ENCODE measurements around the gene CKS2.
"Not testable (repeated sequence)": the region's sequence is repeated elsewhere in the genome, so short reads cannot be mapped to it uniquely, and the experiment has no call there.

The CKS2 gene

GRCh38 chr9:89310475-89311345 lies at the start of gene CKS2:
Gene CKS2, plus strand, starts transcription at chr9:89311195. Its CDS starts 98 bp downstream, at chr9:89311293.
- peak; percentile 100 for DNase-seq (ENCODE audit: low read depth)

GRCh38 chr9:89273528-89274279 lies 37.3 kb upstream of the CKS2 start:
- DNase-seq (ENCODE audit: low read depth), result no peak

- DNase-seq (ENCODE audit: low read depth), result peak; percentile 58
Observed at GRCh38 chr9:89274838-89275237, 36.2 kb upstream of the CKS2 start.

- not testable (repeated sequence) for DNase-seq (ENCODE audit: low read depth)
Observed at GRCh38 chr9:89276040-89276439, 35.0 kb upstream of the CKS2 start.

GRCh38 chr9:89277043-89277442 lies 34.0 kb upstream of the CKS2 start:
- DNase-seq (ENCODE audit: low read depth), result no peak

GRCh38 chr9:89277454-89277853 lies 33.5 kb upstream of the CKS2 start:
- no peak for DNase-seq (ENCODE audit: low read depth)

- DNase-seq (ENCODE audit: low read depth), result no peak
Observed at GRCh38 chr9:89278551-89278950, 32.4 kb upstream of the CKS2 start.

GRCh38 chr9:89278997-89279739 lies 31.8 kb upstream of the CKS2 start:
- DNase-seq (ENCODE audit: low read depth), result peak; percentile 51

- DNase-seq (ENCODE audit: low read depth), result no peak
Observed at GRCh38 chr9:89281106-89281505, 29.9 kb upstream of the CKS2 start.

- not testable (repeated sequence) for DNase-seq (ENCODE audit: low read depth)
Observed at GRCh38 chr9:89282248-89282968, 28.6 kb upstream of the CKS2 start.

- DNase-seq (ENCODE audit: low read depth), result no peak
Observed at GRCh38 chr9:89284076-89284475, 26.9 kb upstream of the CKS2 start.

GRCh38 chr9:89291741-89292140 lies 19.3 kb upstream of the CKS2 start:
- no peak for DNase-seq (ENCODE audit: low read depth)

GRCh38 chr9:89293014-89293413 lies 18.0 kb upstream of the CKS2 start:
- no peak for DNase-seq (ENCODE audit: low read depth)

GRCh38 chr9:89295400-89295799 lies 15.6 kb upstream of the CKS2 start:
- no peak for DNase-seq (ENCODE audit: low read depth)

GRCh38 chr9:89301996-89302395 lies 9.0 kb upstream of the CKS2 start:
- not testable (repeated sequence) for DNase-seq (ENCODE audit: low read depth)

GRCh38 chr9:89304020-89304833 lies 6.8 kb upstream of the CKS2 start:
- DNase-seq (ENCODE audit: low read depth), result no peak

GRCh38 chr9:89304834-89305188 lies 6.2 kb upstream of the CKS2 start:
- no peak for DNase-seq (ENCODE audit: low read depth)

GRCh38 chr9:89305868-89306267 lies 5.1 kb upstream of the CKS2 start:
- no peak for DNase-seq (ENCODE audit: low read depth)

- DNase-seq (ENCODE audit: low read depth), result no peak
Observed at GRCh38 chr9:89309166-89309565, 1.8 kb upstream of the CKS2 start.

GRCh38 chr9:89309608-89310474 lies 1.2 kb upstream of the CKS2 start:
- no peak for DNase-seq (ENCODE audit: low read depth)

All from stromal cell of bone marrow (primary cell).